Mucosa of rectum (tissue), 2 donors: Measurements from ENCODE around the gene LMO2.
A peak's percentile ranks its signal among the peaks of the same experiment; 100 is the strongest.
"Not testable (repeated sequence)": the region's sequence is repeated elsewhere in the genome, so short reads cannot be mapped to it uniquely, and the experiment has no call there.

Experiments
- H3K27ac ChIP-seq, 2 donors: one replicate each; pipeline ENCODE4 v1.7.0; 2013; ENCODE audit warnings: inconsistent platforms in 2 of 2, low read depth in 2 of 2, low read length in 2 of 2
- H3K27me3 ChIP-seq, 2 donors: one replicate each; pipeline ENCODE4 v1.7.0; 2013; ENCODE audit warnings: low read length in 2 of 2; ENCODE audit not compliant: control insufficient read depth in 2 of 2, insufficient read depth in 2 of 2
- H3K36me3 ChIP-seq, 2 donors: one replicate each; pipeline ENCODE4 v1.7.0; 2013; ENCODE audit warnings: low read length in 2 of 2; ENCODE audit not compliant: control insufficient read depth in 2 of 2, insufficient read depth in 2 of 2
- H3K4me1 ChIP-seq, 2 donors: one replicate each; pipeline ENCODE4 v1.7.0; 2013; ENCODE audit warnings: low read length in 2 of 2, mild to moderate bottlenecking in 1 of 2; ENCODE audit not compliant: control insufficient read depth in 2 of 2, insufficient read depth in 2 of 2
- H3K4me3 ChIP-seq, 2 donors: one replicate each; pipeline ENCODE4 v1.7.0; 2013; ENCODE audit warnings: low read length in 2 of 2
- H3K9ac ChIP-seq, 2 donors: one replicate each; pipeline ENCODE4 v1.7.0; 2013; ENCODE audit warnings: low read length in 2 of 2, low read depth in 1 of 2, mild to moderate bottlenecking in 1 of 2
- H3K9me3 ChIP-seq, 2 donors: one replicate each; pipeline ENCODE4 v1.7.0; 2013; ENCODE audit warnings: low read length in 2 of 2; ENCODE audit not compliant: control insufficient read depth in 2 of 2
- donor health status: healthy.
- donor health status: Normal muscosa, but diverticular disease.

LMO2 gene

DNA sequence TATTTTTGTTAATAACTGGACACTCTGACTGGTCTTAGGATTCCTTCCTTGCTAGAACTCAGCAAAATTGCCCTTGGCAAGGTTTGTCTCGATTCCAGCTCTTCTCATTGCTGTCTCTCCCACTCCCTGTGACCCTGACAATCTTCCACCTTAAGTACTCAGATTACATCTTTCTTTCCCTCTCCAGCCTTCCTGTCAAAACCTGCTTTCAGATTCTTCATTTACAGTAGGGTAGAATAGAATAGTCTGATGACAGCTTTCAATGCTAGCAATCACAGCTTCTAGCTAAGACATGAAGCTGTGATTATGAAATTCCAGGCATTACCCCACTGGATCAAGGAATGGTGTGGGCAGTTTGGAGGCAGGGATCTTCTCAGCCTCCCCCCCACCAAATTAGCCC is 39.2 kb upstream of the LMO2 start:
- H3K9me3 ChIP-seq = no peaks in the 10 kb centered on the region
- H3K4me3 ChIP-seq = no peak overlapping the region
- H3K4me1 ChIP-seq = peaks cover 0 to 5% of the 10 kb centered on the region in 2 donors
- peak overlapping the region in 1 of 2 donors; percentile 68 for H3K27ac ChIP-seq
- H3K36me3 ChIP-seq = no peaks in the 10 kb centered on the region
- H3K9ac ChIP-seq = no peak overlapping the region
- peaks cover 2% of the 10 kb centered on the region in 2 donors for H3K27me3 ChIP-seq

- Histone ChIP-seq H3K27ac (peak overlapping the region; percentile 68 to 70), H3K4me3 (no peak overlapping the region), H3K4me1 (peaks cover 0 to 5% of the 10 kb centered on the region in 2 donors), H3K36me3 (no peaks in the 10 kb centered on the region), H3K9me3 (no peaks in the 10 kb centered on the region), H3K27me3 (peaks cover 2% of the 10 kb centered on the region in 2 donors), H3K9ac (no peak overlapping the region)
Observed at GRCh38 chr11:33930317-33931021, 38.6 kb upstream of the LMO2 start.

- no peak overlapping the region for H3K27ac ChIP-seq
- H3K9ac ChIP-seq = no peak overlapping the region
- H3K4me3 ChIP-seq = no peak overlapping the region
- H3K36me3 ChIP-seq = no peaks in the 10 kb centered on the region
- peaks cover 0 to 5% of the 10 kb centered on the region in 2 donors for H3K4me1 ChIP-seq
- no peaks in the 10 kb centered on the region for H3K9me3 ChIP-seq
- peaks cover 2% of the 10 kb centered on the region in 2 donors for H3K27me3 ChIP-seq
Observed at GRCh38 chr11:33928564-33928963, 36.7 kb upstream of the LMO2 start.

DNA sequence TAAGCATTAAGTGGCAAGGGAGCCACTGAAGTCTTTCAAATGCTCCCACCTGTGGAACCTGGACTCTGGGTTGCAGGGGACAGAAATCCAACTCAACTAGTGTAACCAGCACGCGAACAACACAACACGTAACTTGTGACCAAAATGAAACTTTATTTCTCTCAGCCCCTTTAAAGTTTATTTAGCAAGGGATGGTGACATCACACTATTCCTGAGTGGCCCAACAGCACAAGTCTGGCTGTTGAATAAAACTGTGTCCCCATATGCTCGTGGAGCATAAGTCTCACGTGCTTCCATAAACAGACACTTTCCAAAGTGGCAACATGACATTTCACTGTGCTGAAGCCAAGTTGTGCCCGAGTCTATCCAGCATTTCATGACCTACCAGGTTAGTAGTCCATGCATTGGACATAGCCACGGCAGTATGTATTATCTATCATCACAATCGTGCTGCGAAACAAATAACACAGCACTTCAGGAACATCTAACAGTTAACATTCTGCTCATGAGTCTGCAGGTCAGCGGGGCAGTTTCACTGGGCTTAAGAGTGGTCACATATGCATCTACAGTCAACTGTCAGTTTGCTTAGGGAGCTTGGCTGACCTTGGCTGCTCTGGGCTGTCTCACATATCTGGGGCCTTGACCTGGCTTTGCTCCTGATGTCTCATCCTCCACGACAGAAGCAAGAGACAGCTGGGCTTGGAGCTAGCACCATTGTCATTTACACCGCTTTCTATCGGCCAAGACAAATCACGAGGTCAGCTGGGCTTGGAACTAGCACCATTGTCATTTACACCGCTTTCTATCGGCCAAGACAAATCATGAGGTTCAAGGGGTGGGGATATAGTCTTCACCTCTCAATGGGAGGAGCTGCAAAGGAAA is 35.0 kb upstream of the LMO2 start:
- Histone ChIP-seq H3K27ac (no peak overlapping the region), H3K4me3 (no peak overlapping the region), H3K36me3 (no peaks in the 10 kb centered on the region), H3K27me3 (peaks cover 2 to 5% of the 10 kb centered on the region in 2 donors), H3K4me1 (peaks cover 0 to 3% of the 10 kb centered on the region in 2 donors), H3K9ac (no peak overlapping the region), H3K9me3 (no peaks in the 10 kb centered on the region)

- no peaks in the 10 kb centered on the region for H3K4me1 ChIP-seq
- peaks cover 2 to 5% of the 10 kb centered on the region in 2 donors for H3K27me3 ChIP-seq
- H3K4me3 ChIP-seq = no peak overlapping the region
- H3K9ac ChIP-seq = no peak overlapping the region
- H3K9me3 ChIP-seq = no peaks in the 10 kb centered on the region
- no peaks in the 10 kb centered on the region for H3K36me3 ChIP-seq
- H3K27ac ChIP-seq = no peak overlapping the region
Observed at GRCh38 chr11:33924341-33924740, 32.5 kb upstream of the LMO2 start.

DNA sequence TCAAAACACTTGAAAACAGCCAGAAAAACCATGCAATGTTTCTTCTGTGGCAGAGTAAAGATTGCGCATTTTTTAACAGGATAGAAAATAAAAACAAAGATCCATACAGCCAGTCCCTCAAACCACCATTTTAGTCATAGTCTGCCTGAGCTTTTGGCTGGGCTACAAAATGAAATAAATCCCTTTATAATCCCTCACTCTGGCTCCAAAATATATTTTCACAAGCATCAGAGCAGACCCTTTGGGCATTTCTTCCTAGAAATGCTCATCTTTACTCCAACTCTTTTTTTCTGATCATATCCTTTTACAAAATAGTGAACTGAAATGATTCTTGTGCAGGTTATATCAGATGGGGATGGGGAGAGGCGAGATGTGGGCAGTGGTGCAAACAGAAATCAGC is 31.8 kb upstream of the LMO2 start:
- Histone ChIP-seq H3K36me3 (no peaks in the 10 kb centered on the region), H3K4me1 (no peaks in the 10 kb centered on the region), H3K9ac (no peak overlapping the region), H3K9me3 (no peaks in the 10 kb centered on the region), H3K27ac (no peak overlapping the region), H3K27me3 (peaks cover 2 to 5% of the 10 kb centered on the region in 2 donors), H3K4me3 (no peak overlapping the region)

DNA sequence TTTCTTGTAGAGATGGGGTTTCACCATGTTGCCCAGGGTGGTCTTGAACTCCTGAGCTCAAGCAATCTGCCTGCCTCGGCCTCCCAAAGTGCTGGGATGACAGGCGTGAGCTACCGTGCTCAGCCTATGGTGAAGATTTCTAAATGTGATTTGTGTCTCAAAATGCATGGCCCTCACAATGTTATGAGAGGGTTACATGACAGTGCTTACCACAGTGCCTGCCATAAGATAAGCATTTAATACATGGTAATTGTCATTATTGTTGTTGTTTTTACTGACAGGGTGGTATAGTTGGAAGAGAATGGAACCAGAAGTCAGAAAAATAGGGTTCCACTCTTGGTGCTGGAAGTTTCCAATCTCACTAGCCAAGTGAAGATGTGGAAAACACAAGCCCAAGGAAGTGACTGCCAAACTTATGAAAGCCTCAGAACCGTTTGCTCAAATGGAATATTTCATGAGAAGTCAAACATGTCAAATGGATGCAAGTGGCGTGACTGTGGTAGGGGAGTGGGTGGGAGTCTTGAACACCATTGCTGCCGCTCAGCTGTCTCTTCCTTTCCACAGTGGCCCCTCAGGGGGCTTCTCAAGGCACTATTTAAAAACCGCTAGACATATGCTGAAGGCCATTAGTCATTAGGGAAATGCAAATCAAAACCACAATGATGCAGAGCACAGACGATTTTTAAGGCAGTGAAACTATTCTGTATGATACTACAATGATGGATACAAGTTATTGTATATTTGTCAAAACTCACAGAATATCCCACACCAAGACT is 29.1 kb upstream of the LMO2 start:
- H3K27ac ChIP-seq = no peak overlapping the region
- H3K4me1 ChIP-seq = no peaks in the 10 kb centered on the region
- no peak overlapping the region for H3K9ac ChIP-seq
- no peaks in the 10 kb centered on the region for H3K9me3 ChIP-seq
- H3K4me3 ChIP-seq = no peak overlapping the region
- peaks cover 0 to 2% of the 10 kb centered on the region in 2 donors for H3K27me3 ChIP-seq
- no peaks in the 10 kb centered on the region for H3K36me3 ChIP-seq

DNA sequence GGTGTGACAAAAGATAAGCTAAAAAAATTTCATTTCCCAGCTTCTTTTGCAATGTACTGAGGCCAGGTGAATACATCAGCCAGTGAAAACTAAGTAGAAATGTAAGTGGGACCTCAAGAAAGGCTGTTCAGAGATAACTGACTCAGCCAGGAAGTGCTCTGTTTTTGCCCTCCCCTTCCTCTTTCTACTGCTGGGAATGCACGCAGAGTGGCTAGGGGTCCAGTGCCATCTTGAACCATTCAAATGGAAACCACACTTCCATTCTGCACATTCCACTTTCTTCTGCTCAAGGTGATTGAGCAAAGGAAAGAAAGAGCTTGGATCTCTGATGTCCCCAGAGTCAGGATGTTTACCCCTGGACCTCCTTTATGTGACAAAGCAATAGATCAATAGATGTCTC is 27.8 kb upstream of the LMO2 start:
- H3K4me1 ChIP-seq = no peaks in the 10 kb centered on the region
- H3K9ac ChIP-seq = no peak overlapping the region
- H3K27ac ChIP-seq = no peak overlapping the region
- no peaks in the 10 kb centered on the region for H3K36me3 ChIP-seq
- no peaks in the 10 kb centered on the region for H3K9me3 ChIP-seq
- H3K4me3 ChIP-seq = no peak overlapping the region
- H3K27me3 ChIP-seq = peaks cover 0 to 2% of the 10 kb centered on the region in 2 donors

DNA sequence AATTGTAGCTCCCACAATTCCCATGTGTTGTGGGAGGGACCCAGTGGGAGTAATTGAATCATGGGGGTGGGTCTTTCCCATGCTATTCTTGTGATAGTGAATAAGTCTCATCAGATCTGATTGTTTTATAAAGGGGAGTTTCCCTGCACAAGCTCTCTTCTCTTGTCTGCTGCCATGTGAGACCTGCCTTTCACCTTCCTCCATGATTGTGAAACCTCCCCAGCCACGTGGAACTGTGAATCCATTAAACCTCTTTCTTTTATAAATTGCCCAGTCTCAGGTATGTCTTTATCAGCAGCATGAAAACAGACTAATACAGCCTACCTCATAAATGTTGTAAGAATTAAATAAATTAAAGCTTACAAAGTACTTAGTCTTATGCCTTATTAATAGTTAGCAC is 25.5 kb upstream of the LMO2 start:
- H3K4me3 ChIP-seq, H3K27ac ChIP-seq, H3K4me1 ChIP-seq, H3K9me3 ChIP-seq, H3K27me3 ChIP-seq, H3K36me3 ChIP-seq, H3K9ac ChIP-seq: not testable (repeated sequence)

DNA sequence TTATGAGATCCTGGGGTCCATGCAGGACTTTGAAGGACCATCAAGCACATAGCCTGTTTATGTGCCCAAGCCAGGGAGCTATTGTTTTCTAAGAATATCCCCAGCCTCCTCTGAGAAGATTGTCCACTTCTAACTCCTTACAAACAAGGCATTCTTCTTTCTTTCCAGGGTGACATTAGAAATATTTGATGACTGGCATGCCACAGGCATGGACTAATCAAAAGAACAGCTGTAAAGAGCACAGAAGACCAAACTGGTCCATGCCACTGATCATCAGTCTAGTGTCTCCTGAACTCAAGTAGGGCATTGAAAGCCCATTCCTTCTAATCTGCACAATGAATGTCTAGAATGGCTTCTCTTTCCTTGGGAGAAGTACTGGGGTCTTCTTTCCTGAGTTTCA is 24.9 kb upstream of the LMO2 start:
- no peak overlapping the region for H3K4me3 ChIP-seq
- no peak overlapping the region for H3K27ac ChIP-seq
- no peaks in the 10 kb centered on the region for H3K9me3 ChIP-seq
- H3K36me3 ChIP-seq = no peaks in the 10 kb centered on the region
- H3K9ac ChIP-seq = no peak overlapping the region
- no peaks in the 10 kb centered on the region for H3K4me1 ChIP-seq
- H3K27me3 ChIP-seq = no peaks in the 10 kb centered on the region
